GM19438 (cell line): Measurements from ENCODE around the gene MOK.
"Not testable (repeated sequence)": the region's sequence is repeated elsewhere in the genome, so short reads cannot be mapped to it uniquely, and the experiment has no call there.

ENCODE experiments used
- ATAC-seq: cut with Tn5 transposase; IDR thresholded peaks from one replicate; pipeline ENCODE4 v1.9.1; 2021; ENCODE audit warnings: low read depth; ENCODE audit not compliant: unreplicated experiment

MOK gene

GRCh38 chr14:102321456-102322422 lies 16.8 kb upstream of the MOK start:
- ATAC-seq = no peak

GRCh38 chr14:102320671-102321455 lies 15.9 kb upstream of the MOK start:
- no peak for ATAC-seq

- ATAC-seq = no peak
Measured at GRCh38 chr14:102320033-102320660, 15.2 kb upstream of the MOK start.

GRCh38 chr14:102319351-102320032 lies 14.5 kb upstream of the MOK start, which contains the start of gene ZNF839:
ZNF839 (plus strand) TSS chr14:102319746; CDS start chr14:102319766, 20 bp downstream.
- peak; percentile 47 for ATAC-seq

GRCh38 chr14:102318781-102319276 lies 13.9 kb upstream of the MOK start:
- ATAC-seq = no peak

GRCh38 chr14:102317564-102318248 lies 12.7 kb upstream of the MOK start:
- ATAC-seq = no peak

- ATAC-seq = peak; percentile 49
Measured at GRCh38 chr14:102316743-102317563, 12.0 kb upstream of the MOK start.

- no peak for ATAC-seq
Measured at GRCh38 chr14:102316338-102316742, 11.4 kb upstream of the MOK start.

GRCh38 chr14:102315121-102315520 lies 10.2 kb upstream of the MOK start:
- ATAC-seq = no peak

GRCh38 chr14:102314242-102315011 lies 9.5 kb upstream of the MOK start:
- peak; percentile 55 for ATAC-seq

- ATAC-seq = no peak
Measured at GRCh38 chr14:102303664-102304063, 1.3 kb downstream of the MOK start.

- ATAC-seq = not testable (repeated sequence)
Measured at GRCh38 chr14:102298303-102299070, 6.5 kb downstream of the MOK start.

GRCh38 chr14:102297436-102298170 lies 7.4 kb downstream of the MOK start:
- ATAC-seq = no peak

GRCh38 chr14:102295270-102295669 lies 9.7 kb downstream of the MOK start:
- no peak for ATAC-seq

GRCh38 chr14:102293781-102294180 lies 11.2 kb downstream of the MOK start:
- no peak for ATAC-seq

- no peak for ATAC-seq
Measured at GRCh38 chr14:102292441-102292840, 12.5 kb downstream of the MOK start.

- no peak for ATAC-seq
Measured at GRCh38 chr14:102288139-102288538, 16.8 kb downstream of the MOK start.
